Left lung (tissue), 10 donors: ENCODE data around the gene R3HDM2. TPM values are rescaled to one million over a fixed set of nuclear protein-coding genes. Genes with fewer than 3 reads are reported as not detected.

Experiments used
- ATAC-seq: fragments of 200-7000 bp; cut with Tn5 transposase; one replicate; pipeline ENCODE4 v1.9.1; 2020; ENCODE audit warnings: moderate library complexity
- DNase-seq, 4 donors: peaks; one replicate each; pipeline ENCODE4 v3.0.0-alpha.2; 2013 to 2020
- H3K27ac ChIP-seq, 2 donors: fragments of 200-600 bp; sonication (generic) in 1 of 2; one replicate each; pipeline versions ENCODE4 v1.5.0 to v1.8.0; 2020 to 2021
- H3K27me3 ChIP-seq, 2 donors: fragments of 200-600 bp; sonication (generic) in 1 of 2; one replicate each; pipeline versions ENCODE4 v1.5.0 to v1.8.0; 2020 to 2021
- H3K36me3 ChIP-seq, 2 donors: fragments of 200-600 bp; sonication (generic) in 1 of 2; one replicate each; pipeline versions ENCODE4 v1.5.0 to v1.8.0; 2020 to 2021
- H3K4me1 ChIP-seq, 2 donors: fragments of 200-600 bp; one replicate each; pipeline ENCODE4 v1.8.0; 2021
- H3K4me3 ChIP-seq, 2 donors: fragments of 200-600 bp; sonication (generic) in 1 of 2; one replicate each; pipeline versions ENCODE4 v1.5.0 to v1.8.0; 2020 to 2021; ENCODE audit warnings: mild to moderate bottlenecking in 1 of 2
- H3K9me3 ChIP-seq, 2 donors: fragments of 200-600 bp; sonication (generic) in 1 of 2; one replicate each; pipeline versions ENCODE4 v1.5.0 to v1.8.0; 2020 to 2021
- intact Hi-C, 2 donors: fragments of 100-400 bp; cut with DNase I; formaldehyde crosslinking; loops; one replicate each; pipeline versions ENCODE4 v1.11.2 to v1.14.2; 2022
- polyA plus RNA-seq, 6 donors: library from polyadenylated mRNA; unstranded; fragments of 120-200 nt; gene quantifications; one replicate each; pipeline ENCODE4 v1.2.1, GENCODE V29; 2013; ENCODE audit not compliant: insufficient read length in 6 of 6
- total RNA-seq, 2 donors: library from RNA; stranded (reverse); fragmentation: NEBNext Ultra II Directional; extraction: Animal tissue kit (Norgen Biotek cat#: 25700); gene quantifications; one replicate each; pipeline ENCODE4 v1.2.1, GENCODE V29; 2021
- TF ChIP-seq, protein P1 (sequence below), 2 donors: fragments of 200-600 bp; sonication (generic) in 1 of 2; IDR thresholded peaks; one replicate each; pipeline versions ENCODE4 v1.5.0 to v1.8.0; 2021; ENCODE audit warnings: antibody characterized with exemption in 2 of 2
- donor health status: DM: no; HTN: yes; CAD: no.
- donor health status: DM: no; HTN: no; CAD: no.

R3HDM2 gene
- total and polyA plus RNA-seq, 8 donors, result 52.4 to 92.3 (median 79.8) TPM

DNA sequence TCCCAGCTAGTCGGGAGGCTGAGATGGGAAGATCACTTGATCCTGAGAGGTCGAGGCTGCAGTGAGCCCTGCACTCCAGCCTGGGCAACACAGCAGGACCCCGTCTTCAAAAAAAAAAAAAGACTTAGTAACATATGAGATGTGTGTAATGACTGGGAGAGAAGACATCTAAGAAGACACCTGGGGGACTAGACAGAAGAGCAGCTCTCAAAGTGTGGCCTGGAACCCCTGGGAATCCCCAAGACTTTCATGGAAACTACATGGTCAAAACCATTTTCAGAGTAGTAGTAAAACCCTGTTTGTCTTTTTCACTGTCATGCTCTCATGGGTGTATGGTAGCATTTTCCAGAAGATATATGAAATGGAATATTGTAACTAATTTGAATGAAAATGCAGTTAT lies 45.3 kb downstream of the R3HDM2 start:
- DNase-seq (no peak), ATAC-seq (no peak)
- intact Hi-C loops, result no loop called here
- Histone ChIP-seq H3K27ac (no peak overlapping the region), H3K9me3 (no peaks in the 10 kb centered on the region), H3K36me3 (peaks cover 0 to 24% of the 10 kb centered on the region in 2 donors), H3K4me3 (no peak overlapping the region), H3K4me1 (no peaks in the 10 kb centered on the region), H3K27me3 (no peaks in the 10 kb centered on the region)
- TF ChIP-seq, protein P1, sequence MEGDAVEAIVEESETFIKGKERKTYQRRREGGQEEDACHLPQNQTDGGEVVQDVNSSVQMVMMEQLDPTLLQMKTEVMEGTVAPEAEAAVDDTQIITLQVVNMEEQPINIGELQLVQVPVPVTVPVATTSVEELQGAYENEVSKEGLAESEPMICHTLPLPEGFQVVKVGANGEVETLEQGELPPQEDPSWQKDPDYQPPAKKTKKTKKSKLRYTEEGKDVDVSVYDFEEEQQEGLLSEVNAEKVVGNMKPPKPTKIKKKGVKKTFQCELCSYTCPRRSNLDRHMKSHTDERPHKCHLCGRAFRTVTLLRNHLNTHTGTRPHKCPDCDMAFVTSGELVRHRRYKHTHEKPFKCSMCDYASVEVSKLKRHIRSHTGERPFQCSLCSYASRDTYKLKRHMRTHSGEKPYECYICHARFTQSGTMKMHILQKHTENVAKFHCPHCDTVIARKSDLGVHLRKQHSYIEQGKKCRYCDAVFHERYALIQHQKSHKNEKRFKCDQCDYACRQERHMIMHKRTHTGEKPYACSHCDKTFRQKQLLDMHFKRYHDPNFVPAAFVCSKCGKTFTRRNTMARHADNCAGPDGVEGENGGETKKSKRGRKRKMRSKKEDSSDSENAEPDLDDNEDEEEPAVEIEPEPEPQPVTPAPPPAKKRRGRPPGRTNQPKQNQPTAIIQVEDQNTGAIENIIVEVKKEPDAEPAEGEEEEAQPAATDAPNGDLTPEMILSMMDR (IDR thresholded peaks at IDR 0.05), result no peak

DNA sequence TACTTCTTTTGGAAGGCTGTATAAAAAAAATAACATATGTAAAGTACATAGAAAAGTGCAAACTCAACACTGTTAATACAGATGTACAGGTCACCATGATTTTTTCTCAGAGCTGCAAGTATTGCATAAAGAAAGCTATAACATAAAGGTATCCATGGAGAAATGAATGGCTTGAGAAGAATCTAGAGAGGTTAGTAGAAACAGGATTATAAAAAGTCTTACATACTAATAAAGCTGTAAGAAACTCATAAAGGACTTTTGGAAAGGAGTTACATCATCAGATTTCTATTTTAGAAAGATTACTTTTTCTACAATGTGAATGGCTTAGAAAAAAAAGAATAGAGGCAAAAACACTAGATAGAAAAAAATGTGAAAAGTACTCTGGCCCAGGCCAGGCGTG lies 46.4 kb downstream of the R3HDM2 start:
- peaks cover 0 to 19% of the 10 kb centered on the region in 2 donors for H3K36me3 ChIP-seq
- no peaks in the 10 kb centered on the region for H3K9me3 ChIP-seq
- H3K27ac ChIP-seq, result no peak overlapping the region
- DNase-seq (no peak), ATAC-seq (no peak)
- H3K4me3 ChIP-seq, result no peak overlapping the region
- H3K27me3 ChIP-seq, result no peaks in the 10 kb centered on the region
- TF ChIP-seq, protein P1 (IDR thresholded peaks at IDR 0.05), result no peak
- intact Hi-C loops, result no loop called here
- no peaks in the 10 kb centered on the region for H3K4me1 ChIP-seq

DNA sequence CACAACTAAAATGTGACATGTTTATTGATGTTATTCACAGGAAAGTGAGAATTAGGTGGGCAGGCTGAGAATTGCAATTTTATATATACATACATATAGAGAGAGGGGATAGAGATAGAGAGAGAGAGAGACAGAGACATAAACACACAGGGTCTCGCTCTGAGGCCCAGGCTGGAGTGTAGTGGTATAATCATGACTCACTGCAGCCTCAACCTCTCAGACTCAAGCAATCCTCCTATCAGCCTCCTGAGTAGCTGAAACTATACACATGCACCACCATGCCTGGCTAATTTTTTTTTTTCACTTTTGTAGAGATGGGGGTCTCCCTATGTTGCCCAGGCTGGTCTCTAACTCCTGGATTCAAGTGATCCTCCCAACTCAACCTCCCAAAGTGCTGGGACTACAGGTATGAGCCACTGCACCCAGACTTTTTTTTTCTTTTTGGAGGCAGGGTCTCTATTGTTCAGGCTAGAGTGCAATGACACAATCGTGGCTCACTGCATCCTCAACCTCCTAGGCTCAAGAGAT lies 49.1 kb downstream of the R3HDM2 start:
- H3K36me3 ChIP-seq, result peaks cover 0 to 16% of the 10 kb centered on the region in 2 donors
- ATAC-seq, result no peak
- H3K9me3 ChIP-seq, result no peaks in the 10 kb centered on the region
- H3K27ac ChIP-seq, result no peak overlapping the region
- TF ChIP-seq, protein P1 (IDR thresholded peaks at IDR 0.05), result no peak
- H3K27me3 ChIP-seq, result no peaks in the 10 kb centered on the region
- no peak for DNase-seq
- no peak overlapping the region for H3K4me3 ChIP-seq
- intact Hi-C loops, result no loop called here
- no peaks in the 10 kb centered on the region for H3K4me1 ChIP-seq

DNA sequence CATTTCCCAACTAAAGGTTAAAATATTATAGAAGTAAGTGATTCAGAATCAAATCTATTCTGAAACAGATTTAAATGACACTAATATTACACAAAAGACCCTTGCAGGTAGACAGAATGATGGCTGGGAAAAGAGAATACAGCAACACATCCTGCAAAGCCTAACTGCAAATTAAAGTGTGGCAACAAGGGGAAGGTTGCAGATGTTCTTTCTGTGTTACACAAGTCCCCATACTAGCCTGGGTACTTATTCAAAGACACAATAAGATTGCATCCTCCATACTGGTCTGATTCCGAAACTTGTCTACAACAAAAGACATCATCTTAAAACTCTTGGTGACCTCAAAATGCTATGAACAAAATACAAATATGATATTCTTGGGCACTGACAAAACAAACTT lies 50.5 kb downstream of the R3HDM2 start:
- H3K27me3 ChIP-seq, result no peaks in the 10 kb centered on the region
- ATAC-seq, result no peak
- no peak for DNase-seq
- H3K9me3 ChIP-seq, result no peaks in the 10 kb centered on the region
- peaks cover 0 to 11% of the 10 kb centered on the region in 2 donors for H3K36me3 ChIP-seq
- no peaks in the 10 kb centered on the region for H3K4me1 ChIP-seq
- intact Hi-C loops, result no loop called here
- no peak overlapping the region for H3K4me3 ChIP-seq
- TF ChIP-seq, protein P1 (IDR thresholded peaks at IDR 0.05), result no peak
- no peak overlapping the region for H3K27ac ChIP-seq

DNA sequence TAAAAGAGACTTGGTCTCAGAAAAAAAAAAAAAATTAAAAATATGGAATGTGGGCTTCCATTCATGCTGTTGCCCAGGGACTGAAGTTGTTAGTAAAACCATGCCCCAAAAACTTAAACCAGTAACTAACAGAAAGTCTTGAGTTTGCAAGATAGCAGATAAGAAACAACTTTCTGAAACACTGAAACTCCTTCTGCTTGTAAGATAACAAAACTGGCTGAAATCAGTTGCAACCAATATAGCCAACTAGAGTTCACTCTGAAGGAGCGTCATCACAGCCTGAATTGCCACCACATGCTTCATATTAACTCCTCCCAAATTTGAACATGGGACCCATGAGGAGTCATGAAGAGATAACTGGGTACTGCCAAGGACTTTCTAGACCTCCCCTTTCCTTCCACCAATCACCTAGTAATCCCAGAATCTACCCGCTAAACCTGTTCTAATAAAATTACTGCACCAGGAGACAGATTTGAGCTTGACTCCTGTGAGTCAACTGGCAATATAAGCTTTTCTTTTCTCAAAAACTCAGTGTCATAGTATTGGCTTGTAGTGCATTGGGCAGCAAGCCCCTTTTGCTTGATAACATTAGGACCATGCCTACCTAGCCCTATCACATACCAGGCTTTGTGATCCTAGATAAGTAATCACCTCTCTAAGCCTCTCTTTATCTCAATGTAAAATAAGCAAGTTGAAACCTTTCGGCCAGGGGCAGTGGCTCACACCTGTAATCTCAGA lies 53.6 kb downstream of the R3HDM2 start:
- no peak for ATAC-seq
- TF ChIP-seq, protein P1 (IDR thresholded peaks at IDR 0.05), result no peak
- intact Hi-C loops, result no loop called here
- H3K4me3 ChIP-seq, result no peak overlapping the region
- H3K36me3 ChIP-seq, result no peaks in the 10 kb centered on the region
- H3K27ac ChIP-seq, result no peak overlapping the region
- DNase-seq, result no peak
- H3K27me3 ChIP-seq, result no peaks in the 10 kb centered on the region
- peaks cover 0 to under 1% of the 10 kb centered on the region in 2 donors for H3K4me1 ChIP-seq
- no peaks in the 10 kb centered on the region for H3K9me3 ChIP-seq
